Putamen (tissue), 1 donor: ENCODE data around the gene RND3.

Experiments
- DNase-seq: peaks from one replicate; pipeline ENCODE4 v3.0.0-alpha.2; 2016; ENCODE audit warnings: low spot score

The RND3 gene

GRCh38 chr2:150487537-150488429, at the start of gene RND3:
RND3 (minus strand) TSS chr2:150487667; CDS start chr2:150487417, 250 bp downstream.
- peak; percentile 92 for DNase-seq

GRCh38 chr2:150535176-150535575, 47.7 kb upstream of the RND3 start:
- no peak for DNase-seq

GRCh38 chr2:150532879-150533278, 45.4 kb upstream of the RND3 start:
- DNase-seq = no peak

- no peak for DNase-seq
These were observed 44.6 kb upstream of the RND3 start for GRCh38 chr2:150532020-150532419.

GRCh38 chr2:150531591-150531990, 44.1 kb upstream of the RND3 start:
- DNase-seq = no peak

- DNase-seq = no peak
These were observed 42.7 kb upstream of the RND3 start for GRCh38 chr2:150530168-150530567.

GRCh38 chr2:150528861-150529801, 41.7 kb upstream of the RND3 start:
- DNase-seq = no peak

- DNase-seq = peak; percentile 31
These were observed 39.4 kb upstream of the RND3 start for GRCh38 chr2:150526827-150527226.

- no peak for DNase-seq
These were observed 38.5 kb upstream of the RND3 start for GRCh38 chr2:150526006-150526405.

GRCh38 chr2:150522269-150522668, 34.8 kb upstream of the RND3 start:
- DNase-seq = no peak

- no peak for DNase-seq
These were observed 33.6 kb upstream of the RND3 start for GRCh38 chr2:150520887-150521664.

- DNase-seq = peak; percentile 14
These were observed 32.6 kb upstream of the RND3 start for GRCh38 chr2:150520033-150520432.

GRCh38 chr2:150517951-150518680, 30.6 kb upstream of the RND3 start:
- no peak for DNase-seq

- DNase-seq = no peak
These were observed 26.2 kb upstream of the RND3 start for GRCh38 chr2:150513647-150514046.

- DNase-seq = no peak
These were observed 21.1 kb upstream of the RND3 start for GRCh38 chr2:150508497-150509137.

- DNase-seq = no peak
These were observed 19.6 kb upstream of the RND3 start for GRCh38 chr2:150507071-150507470.

GRCh38 chr2:150505178-150505577, 17.7 kb upstream of the RND3 start:
- no peak for DNase-seq

GRCh38 chr2:150495993-150496627, 8.6 kb upstream of the RND3 start:
- DNase-seq = no peak

GRCh38 chr2:150495001-150495400, 7.5 kb upstream of the RND3 start:
- DNase-seq = no peak

- DNase-seq = no peak
These were observed 6.9 kb upstream of the RND3 start for GRCh38 chr2:150494234-150494945.
